ENCODE measurements around the gene ITIH4. TPM values are rescaled to one million over a fixed set of nuclear protein-coding genes. Genes with fewer than 3 reads are reported as not detected.

ITIH4 gene
- total RNA-seq, 3 donors from 2014 or later (not counting 1 experiment from before 2014, with no cell fraction given): 28.2 to 33.0 (median 32.8) TPM

DNA sequence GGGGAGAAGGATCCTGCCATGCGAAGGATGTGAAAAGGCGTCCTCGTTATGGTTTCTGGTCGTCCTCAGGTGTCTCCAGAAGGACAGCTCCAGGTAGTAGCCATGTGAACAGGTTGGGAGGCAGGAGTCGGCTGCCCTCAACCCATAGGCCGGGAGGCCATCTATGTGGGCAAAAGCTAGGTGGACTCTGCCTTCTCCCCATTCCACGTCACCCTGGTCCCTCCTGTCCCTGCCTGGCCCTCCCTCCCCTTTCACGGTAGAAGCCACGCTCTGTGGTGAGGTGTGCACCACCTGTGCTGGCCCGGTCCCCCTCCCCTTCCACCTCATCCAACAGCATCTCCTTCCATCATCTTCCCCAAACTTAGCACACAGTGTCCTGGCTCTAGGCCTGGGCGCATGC, 19.5 kb downstream of the ITIH4 start:
- H3K4me3 ChIP-seq (ENCODE audit: low read length): no peak overlapping the region
- H3K4me3 Mint-ChIP-seq: no peak overlapping the region
- H3K27me3 ChIP-seq (ENCODE audit: control insufficient read depth, insufficient read depth, low read length): no peaks in the 10 kb centered on the region
- TF ChIP-seq, protein P1, sequence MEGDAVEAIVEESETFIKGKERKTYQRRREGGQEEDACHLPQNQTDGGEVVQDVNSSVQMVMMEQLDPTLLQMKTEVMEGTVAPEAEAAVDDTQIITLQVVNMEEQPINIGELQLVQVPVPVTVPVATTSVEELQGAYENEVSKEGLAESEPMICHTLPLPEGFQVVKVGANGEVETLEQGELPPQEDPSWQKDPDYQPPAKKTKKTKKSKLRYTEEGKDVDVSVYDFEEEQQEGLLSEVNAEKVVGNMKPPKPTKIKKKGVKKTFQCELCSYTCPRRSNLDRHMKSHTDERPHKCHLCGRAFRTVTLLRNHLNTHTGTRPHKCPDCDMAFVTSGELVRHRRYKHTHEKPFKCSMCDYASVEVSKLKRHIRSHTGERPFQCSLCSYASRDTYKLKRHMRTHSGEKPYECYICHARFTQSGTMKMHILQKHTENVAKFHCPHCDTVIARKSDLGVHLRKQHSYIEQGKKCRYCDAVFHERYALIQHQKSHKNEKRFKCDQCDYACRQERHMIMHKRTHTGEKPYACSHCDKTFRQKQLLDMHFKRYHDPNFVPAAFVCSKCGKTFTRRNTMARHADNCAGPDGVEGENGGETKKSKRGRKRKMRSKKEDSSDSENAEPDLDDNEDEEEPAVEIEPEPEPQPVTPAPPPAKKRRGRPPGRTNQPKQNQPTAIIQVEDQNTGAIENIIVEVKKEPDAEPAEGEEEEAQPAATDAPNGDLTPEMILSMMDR (IDR thresholded peaks at IDR 0.05): no peak
- H3K4me1 Mint-ChIP-seq: peaks cover 0 to 23% of the 10 kb centered on the region in 2 donors
- no peaks in the 10 kb centered on the region for H3K9me3 Mint-ChIP-seq
- H3K27me3 Mint-ChIP-seq (ENCODE audit: low read depth in 2 of 2): no peaks in the 10 kb centered on the region
- no peak overlapping the region for H3K27ac Mint-ChIP-seq
- 89% methylated on average over 11 of the region's 11 CpGs for WGBS (ENCODE audit: insufficient coverage)
- H3K9me3 ChIP-seq (ENCODE audit: control insufficient read depth, insufficient read depth, low read length): no peaks in the 10 kb centered on the region
- H3K36me3 ChIP-seq (ENCODE audit: control insufficient read depth, insufficient read depth, low read length): no peaks in the 10 kb centered on the region
- DNase-seq: no peak
- H3K36me3 Mint-ChIP-seq: no peaks in the 10 kb centered on the region
- H3K27ac ChIP-seq (ENCODE audit: low read length): no peak overlapping the region
- intact Hi-C loops (cut with micrococcal nuclease): no loop called here
- no peak for ATAC-seq
- peaks cover 15% of the 10 kb centered on the region for H3K4me1 ChIP-seq (ENCODE audit: control insufficient read depth, insufficient read depth, low read length)

DNA sequence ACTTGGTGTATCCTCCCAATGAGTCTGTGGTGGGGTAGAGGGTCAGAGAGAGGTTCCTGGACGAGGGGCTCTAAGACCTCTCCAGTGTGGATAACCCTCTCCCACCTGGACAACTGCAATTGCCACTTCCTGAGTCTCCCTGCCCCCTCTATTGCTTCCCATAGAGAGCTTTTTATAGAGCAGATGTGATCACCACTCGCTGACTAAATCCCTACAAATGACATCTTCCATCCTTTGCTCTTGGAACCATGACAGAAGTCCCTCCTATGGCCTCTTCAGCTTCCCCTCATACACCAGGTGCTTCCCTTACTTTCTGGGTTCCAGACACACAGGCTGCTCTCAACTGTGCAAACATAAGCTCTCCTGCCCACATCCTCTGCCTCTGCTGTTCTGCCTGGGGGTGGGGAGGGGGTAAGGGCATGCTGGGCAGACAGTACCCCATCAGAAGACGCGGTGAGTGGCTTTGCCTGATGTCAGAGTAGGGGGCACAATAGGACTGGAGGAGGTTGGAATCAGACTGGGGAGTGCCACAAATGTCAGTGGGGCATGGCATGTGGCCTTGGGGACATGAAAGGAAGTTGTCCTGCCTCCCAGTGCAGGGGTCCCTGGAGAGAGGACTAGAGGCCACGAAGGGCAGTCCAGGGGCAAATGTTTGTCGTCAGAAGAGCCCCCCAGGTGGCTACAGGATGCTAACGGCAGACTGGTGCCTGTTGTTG, 20.7 kb downstream of the ITIH4 start:
- no peak overlapping the region for H3K4me3 Mint-ChIP-seq
- H3K27me3 Mint-ChIP-seq (ENCODE audit: low read depth in 2 of 2): no peaks in the 10 kb centered on the region
- no peaks in the 10 kb centered on the region for H3K27me3 ChIP-seq (ENCODE audit: control insufficient read depth, insufficient read depth, low read length)
- H3K4me3 ChIP-seq (ENCODE audit: low read length): no peak overlapping the region
- H3K4me1 ChIP-seq (ENCODE audit: control insufficient read depth, insufficient read depth, low read length): peaks cover 15% of the 10 kb centered on the region
- 45% methylated on average over 6 of the region's 7 CpGs for WGBS (ENCODE audit: insufficient coverage)
- intact Hi-C loops (cut with micrococcal nuclease): no loop called here
- no peak for ATAC-seq
- no peak overlapping the region for H3K27ac Mint-ChIP-seq
- no peaks in the 10 kb centered on the region for H3K36me3 Mint-ChIP-seq
- H3K9me3 Mint-ChIP-seq: no peaks in the 10 kb centered on the region
- TF ChIP-seq, protein P1 (IDR thresholded peaks at IDR 0.05): no peak
- DNase-seq: no peak
- no peak overlapping the region for H3K27ac ChIP-seq (ENCODE audit: low read length)
- H3K9me3 ChIP-seq (ENCODE audit: control insufficient read depth, insufficient read depth, low read length): no peaks in the 10 kb centered on the region
- peaks cover 0 to 23% of the 10 kb centered on the region in 2 donors for H3K4me1 Mint-ChIP-seq
- no peaks in the 10 kb centered on the region for H3K36me3 ChIP-seq (ENCODE audit: control insufficient read depth, insufficient read depth, low read length)

DNA sequence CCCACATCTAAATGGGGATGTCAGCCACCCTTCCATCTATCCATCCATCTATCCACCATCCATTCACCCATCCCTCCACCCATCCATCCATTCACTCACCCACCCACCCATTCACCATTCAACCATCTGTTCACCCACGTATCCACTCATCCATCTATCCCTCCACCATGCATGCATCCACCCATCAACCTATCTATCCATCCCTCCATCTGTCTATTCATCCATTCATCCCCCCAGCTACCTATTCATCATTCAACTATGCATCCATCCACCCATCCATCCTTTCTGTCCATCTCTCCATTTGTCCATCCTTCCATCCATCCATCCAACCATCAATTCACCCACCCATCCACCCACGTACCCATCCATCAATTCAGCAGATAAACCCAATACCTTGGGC, 21.3 kb downstream of the ITIH4 start:
- Mint-ChIP-seq H3K4me1 (peaks cover 0 to 23% of the 10 kb centered on the region in 2 donors), H3K9me3 (no peaks in the 10 kb centered on the region), H3K27me3 (ENCODE audit: low read depth in 2 of 2) (no peaks in the 10 kb centered on the region), H3K4me3 (no peak overlapping the region), H3K36me3 (no peaks in the 10 kb centered on the region), H3K27ac (no peak overlapping the region)
- Histone ChIP-seq H3K4me1 (ENCODE audit: control insufficient read depth, insufficient read depth, low read length) (peaks cover 15% of the 10 kb centered on the region), H3K27me3 (ENCODE audit: control insufficient read depth, insufficient read depth, low read length) (no peaks in the 10 kb centered on the region), H3K9me3 (ENCODE audit: control insufficient read depth, insufficient read depth, low read length) (no peaks in the 10 kb centered on the region), H3K27ac (ENCODE audit: low read length) (no peak overlapping the region), H3K36me3 (ENCODE audit: control insufficient read depth, insufficient read depth, low read length) (no peaks in the 10 kb centered on the region), H3K4me3 (ENCODE audit: low read length) (no peak overlapping the region)
- WGBS (ENCODE audit: insufficient coverage): 75% methylated on average over 2 of the region's 2 CpGs
- intact Hi-C loops (cut with micrococcal nuclease): no loop called here
- ATAC-seq (no peak), DNase-seq (no peak)
- TF ChIP-seq, protein P1 (IDR thresholded peaks at IDR 0.05): no peak

Data from natural killer cell (primary cell).